HCT116 (cell line): ENCODE measurements around the gene ATP5PD. TPM values are rescaled to one million over a fixed set of nuclear protein-coding genes. Genes with fewer than 3 reads are reported as not detected.

Source experiments
- ATAC-seq: fragments of 200-7000 bp; cut with Tn5 transposase; 2 replicates; pipeline ENCODE4 v1.9.1; 2020; ENCODE audit warnings: mild to moderate bottlenecking, moderate library complexity
- BruUV-seq: library from RNA; stranded (reverse); fragments of 400-500 nt; replicated peaks from 2 replicates; lab custom pipeline; 2021; lab: Mats Ljungman, UMichigan
- CTCF ChIA-PET: fragments of 300-600 bp; sonication (Branson Sonifier 250); formaldehyde crosslinking; loops from one replicate; lab custom pipeline; 2021; ENCODE audit warnings: antibody characterized with exemption; lab: Charles Lee
- POLR2A ChIA-PET: fragments of 300-600, 350-600 bp; sonication (Branson Sonifier 250); formaldehyde crosslinking; loops from one replicate; lab custom pipeline; 2021; ENCODE audit warnings: antibody characterized with exemption; lab: Charles Lee
- RAD21 ChIA-PET, 2 experiments: fragments of 300-600 bp; sonication (Branson Sonifier 250); formaldehyde crosslinking; loops; one replicate each; lab custom pipeline; 2023; ENCODE audit warnings: low total read pairs in 2 of 2; ENCODE audit not compliant: uncharacterized antibody in 2 of 2, unreplicated experiment in 2 of 2, low non-redundant PET in 1 of 2; lab: Charles Lee
- DNase-seq: peaks from one replicate; pipeline ENCODE4 v3.0.0-alpha.2; 2010; ENCODE audit warnings: low read depth, low spot score
- H2AFZ ChIP-seq: fragments of 200-600 bp; shearing (Covaris generic), sonication (generic); 2 replicates; pipeline ENCODE4 v1.6.1; 2017; ENCODE audit warnings: low read depth, mixed run types, mixed read lengths, antibody characterized with exemption, low read length; ENCODE audit not compliant: poor library complexity, severe bottlenecking
- H3K27ac ChIP-seq: 2 replicates; pipeline ENCODE4 v1.5.1; 2012; ENCODE audit warnings: low read depth, low read length
- H3K27me3 ChIP-seq: fragments of 200-600 bp; sonication (generic); 2 replicates; pipeline ENCODE4 v1.6.1; 2016; ENCODE audit warnings: mixed run types, low read length, mixed read lengths; ENCODE audit not compliant: insufficient read depth
- H3K36me3 ChIP-seq, 2 experiments: fragments of 200-500 bp in 1 of 2; fragments of 200-600 bp in 1 of 2; sonication (Bioruptor generic) in 1 of 2; sonication (generic) in 1 of 2; 2 replicates each; pipeline versions ENCODE4 v1.5.1 to v1.6.1; 2014 to 2016; ENCODE audit warnings: low read length in 2 of 2, inconsistent platforms in 1 of 2, mixed read lengths in 1 of 2, mixed run types in 1 of 2; ENCODE audit not compliant: insufficient read depth in 2 of 2, control insufficient read depth in 1 of 2
- H3K4me1 ChIP-seq, 2 experiments: fragments of 200-600 bp in 1 of 2; sonication (generic) in 1 of 2; 2 replicates each; pipeline versions ENCODE4 v1.5.1 to v1.6.1; 2012 to 2017; ENCODE audit warnings: low read length in 2 of 2, inconsistent platforms in 1 of 2, mild to moderate bottlenecking in 1 of 2, mixed read lengths in 1 of 2, mixed run types in 1 of 2, moderate library complexity in 1 of 2; ENCODE audit not compliant: insufficient read depth in 2 of 2, control insufficient read depth in 1 of 2
- H3K4me2 ChIP-seq: fragments of 200-600 bp; sonication (generic); 2 replicates; pipeline ENCODE4 v1.6.1; 2017; ENCODE audit warnings: mixed run types, low read length, mixed read lengths
- H3K4me3 ChIP-seq, 2 experiments: fragments of 200-600 bp in 1 of 2; sonication (generic) in 1 of 2; replicated peaks in 1 of 2; 2 replicates each; pipeline ENCODE4 v1.5.1; 2011 to 2016; ENCODE audit warnings: low read length in 2 of 2, control low read depth in 1 of 2, low read depth in 1 of 2, mild to moderate bottlenecking in 1 of 2, mixed read lengths in 1 of 2, mixed run types in 1 of 2
- H3K79me2 ChIP-seq: fragments of 200-600 bp; sonication (generic); 2 replicates; pipeline ENCODE4 v1.6.1; 2017; ENCODE audit warnings: mild to moderate bottlenecking, mixed run types, low read length, moderate library complexity, mixed read lengths; ENCODE audit not compliant: insufficient read depth
- H3K9ac ChIP-seq: fragments of 200-600 bp; sonication (generic); 2 replicates; pipeline ENCODE4 v1.6.1; 2016; ENCODE audit warnings: low read length, mixed read lengths
- H3K9me2 ChIP-seq: fragments of 200-600 bp; sonication (generic), shearing (Covaris generic); 2 replicates; pipeline ENCODE4 v1.6.1; 2017; ENCODE audit warnings: mixed run types, mild to moderate bottlenecking, moderate library complexity; ENCODE audit not compliant: insufficient read depth
- H3K9me3 ChIP-seq, 2 experiments: fragments of 200-500 bp in 1 of 2; fragments of 200-600 bp in 1 of 2; sonication (Bioruptor generic) in 1 of 2; sonication (generic) in 1 of 2; 2 replicates each; pipeline ENCODE4 v1.6.1; 2014 to 2017; ENCODE audit warnings: low read length in 2 of 2, mixed read lengths in 2 of 2, inconsistent platforms in 1 of 2, low read depth in 1 of 2, mild to moderate bottlenecking in 1 of 2, mixed run types in 1 of 2, moderate library complexity in 1 of 2; ENCODE audit not compliant: control insufficient read depth in 1 of 2, insufficient read depth in 1 of 2
- H4K20me1 ChIP-seq: fragments of 200-600 bp; sonication (generic), shearing (Covaris generic); 2 replicates; pipeline ENCODE4 v1.6.1; 2017; ENCODE audit warnings: mixed run types, mild to moderate bottlenecking, moderate library complexity; ENCODE audit not compliant: insufficient read depth
- ATF3 ChIP-seq: IDR thresholded peaks from 2 replicates; pipeline ENCODE4 v1.6.1; 2012
- CBX3 ChIP-seq: IDR thresholded peaks from 2 replicates; pipeline ENCODE4 v1.6.1; 2012; ENCODE audit warnings: low read depth
- CEBPB ChIP-seq: IDR thresholded peaks from 2 replicates; pipeline ENCODE4 v1.6.1; 2012; ENCODE audit warnings: low read depth
- CTCF ChIP-seq, 3 experiments: fragments of 200-600 bp in 1 of 3; sonication (generic) in 1 of 3; IDR thresholded peaks in 2 of 3; conservative IDR thresholded peaks in 1 of 3; 2 replicates each; pipeline ENCODE4 v1.5.1; 2012 to 2017; ENCODE audit warnings: low read depth in 2 of 3, low read length in 2 of 3, antibody characterized with exemption in 1 of 3, borderline replicate concordance in 1 of 3, control low read depth in 1 of 3, mild to moderate bottlenecking in 1 of 3, mixed read lengths in 1 of 3, mixed run types in 1 of 3, moderate library complexity in 1 of 3; ENCODE audit not compliant: insufficient read depth in 1 of 3
- EGR1 ChIP-seq: IDR thresholded peaks from 2 replicates; pipeline ENCODE4 v1.6.1; 2012; ENCODE audit warnings: low read depth
- EZH2 ChIP-seq: fragments of 200-600 bp; sonication (generic); IDR thresholded peaks from 2 replicates; pipeline ENCODE4 v1.6.1; 2017; ENCODE audit warnings: antibody characterized with exemption, mixed run types
- EZH2phosphoT487 ChIP-seq: fragments of 200-600 bp; IDR thresholded peaks from 2 replicates; pipeline ENCODE4 v1.6.1; 2018; ENCODE audit warnings: antibody characterized with exemption, borderline replicate concordance
- MAX ChIP-seq: IDR thresholded peaks from 2 replicates; pipeline ENCODE4 v1.6.1; 2012
- POLR2A ChIP-seq: IDR thresholded peaks from 2 replicates; pipeline ENCODE4 v1.7.0; 2011; ENCODE audit warnings: borderline replicate concordance; ENCODE audit not compliant: insufficient read depth, insufficient read length; ENCODE audit errors: extremely low read depth
- POLR2AphosphoS5 ChIP-seq: IDR thresholded peaks from 2 replicates; pipeline ENCODE4 v1.6.1; 2011; ENCODE audit warnings: mild to moderate bottlenecking, low read depth, low read length, moderate library complexity
- RAD21 ChIP-seq: IDR thresholded peaks from 2 replicates; pipeline ENCODE4 v1.6.1; 2012; ENCODE audit warnings: low read depth, mild to moderate bottlenecking
- REST ChIP-seq: IDR thresholded peaks from 2 replicates; pipeline ENCODE4 v1.6.1; 2012; ENCODE audit warnings: low read depth
- SP1 ChIP-seq: IDR thresholded peaks from 2 replicates; pipeline ENCODE4 v1.6.1; 2012; ENCODE audit warnings: low read depth
- SRF ChIP-seq: IDR thresholded peaks from 2 replicates; pipeline ENCODE4 v1.6.1; 2012; ENCODE audit warnings: low read depth
- ZBTB33 ChIP-seq: IDR thresholded peaks from 2 replicates; pipeline ENCODE4 v1.6.1; 2011; ENCODE audit warnings: mild to moderate bottlenecking, low read length, moderate library complexity; ENCODE audit not compliant: insufficient replicate concordance; ENCODE audit errors: extremely low read depth
- ZFX ChIP-seq: fragments of 450-650 bp; IDR thresholded peaks from 2 replicates; pipeline ENCODE4 v1.6.1; 2017
- ZNF274 ChIP-seq: fragments of 200-500 bp; sonication (Bioruptor generic); IDR thresholded peaks from 2 replicates; pipeline ENCODE4 v1.6.1; 2014; ENCODE audit warnings: mild to moderate bottlenecking, low read depth, low read length, inconsistent platforms
- intact Hi-C: fragments of 100-400 bp; cut with micrococcal nuclease; formaldehyde crosslinking; loops from 2 replicates; pipeline ENCODE4 v1.10.0; 2022
- total RNA-seq: library from RNA; stranded (reverse); gene quantifications from one replicate; pipeline ENCODE4 v1.2.1, GENCODE V29; 2021; ENCODE audit not compliant: unreplicated experiment

The ATP5PD gene
- total RNA-seq, 1 experiment from 2014 or later: 407 TPM

GRCh38 chr17:75011401-75012095 is 35.2 kb downstream of the ATP5PD start:
- TF ChIP-seq ATF3 (no peak), CTCF (IDR thresholded peaks at IDR 0.05 in 2 of 3, conservative IDR thresholded peaks at IDR 0.05 in 1 of 3; ENCODE audit: borderline replicate concordance in 1 of 3, insufficient read depth in 1 of 3, low read depth in 2 of 3, low read length in 2 of 3) (no peak), RAD21 (no peak), ZFX (no peak), CEBPB (no peak), SP1 (no peak), MAX (no peak), ZBTB33 (no peak), EZH2 (no peak), CBX3 (no peak), POLR2A (no peak), REST (no peak), EZH2phosphoT487 (no peak), ZNF274 (no peak), EGR1 (no peak), SRF (no peak), POLR2AphosphoS5 (no peak)
- no peaks in the 10 kb centered on the region for H3K9me2 ChIP-seq
- CTCF ChIA-PET: interaction anchor here (0.6 to 3.8 kb wide), 10 partner anchors 13 to 1669 kb away, joined by 3 to 35 read pairs (median 6); partner anchors contain the start of gene CDR2L
- no TSS peak for BruUV-seq
- no peak overlapping the region for H2AFZ ChIP-seq
- H3K79me2 ChIP-seq: peaks cover 31% of the 10 kb centered on the region
- RAD21 ChIA-PET: interaction anchor here in 1 of 2 experiments (0.6 to 1.6 kb wide), 2 partner anchors 23 to 50 kb away, joined by 3 to 7 read pairs; no protein-coding TSS in a partner anchor
- no peaks in the 10 kb centered on the region for H3K27me3 ChIP-seq
- H3K9me3 ChIP-seq: no peaks in the 10 kb centered on the region
- peak overlapping the region; percentile 85 for H3K4me2 ChIP-seq
- POLR2A ChIA-PET: interaction anchor here (1.0 to 3.2 kb wide), 9 partner anchors 12 to 195 kb away, joined by 3 to 15 read pairs (median 5); partner anchors contain the start of genes CDR2L and SLC16A5
- H4K20me1 ChIP-seq: no peaks in the 10 kb centered on the region
- peak overlapping the region; percentile 76 for H3K27ac ChIP-seq
- DNase-seq: no peak
- H3K36me3 ChIP-seq: peaks cover 0 to 2% of the 10 kb centered on the region in 2 experiments; a peak in 1 of 4 replicates
- intact Hi-C loops: loop anchor here (1.0 kb wide), 1 partner anchor 50 kb away; no protein-coding TSS in a partner anchor
- H3K4me3 ChIP-seq: peak overlapping the region; percentile 83 to 95
- H3K9ac ChIP-seq: peak overlapping the region; percentile 79
- 0 out of 2 replicates have a peak, but pooled peaks have one; percentile 0 for ATAC-seq
- peaks cover 11 to 19% of the 10 kb centered on the region in 2 experiments for H3K4me1 ChIP-seq
